Mesendoderm (in vitro differentiated cells): ENCODE measurements around the gene SVIL.

Source experiments
- DNase-seq: peaks from one replicate; pipeline ENCODE4 v3.0.0; 2013
- H2AK5ac ChIP-seq: 2 replicates; pipeline ENCODE4 v1.6.1; 2013; ENCODE audit warnings: low read length, inconsistent platforms
- H2BK120ac ChIP-seq: 2 replicates; pipeline ENCODE4 v1.6.1; 2013; ENCODE audit warnings: low read depth, mild to moderate bottlenecking, low read length, moderate library complexity, mixed read lengths
- H2BK15ac ChIP-seq: replicated peaks from 2 replicates; pipeline ENCODE4 v1.6.1; 2013; ENCODE audit warnings: low read depth, mild to moderate bottlenecking, moderate library complexity
- H2BK5ac ChIP-seq: 2 replicates; pipeline ENCODE4 v1.6.1; 2013; ENCODE audit warnings: low read length, inconsistent platforms
- H3K18ac ChIP-seq: 2 replicates; pipeline ENCODE4 v1.6.1; 2013; ENCODE audit warnings: mild to moderate bottlenecking, low read length, mixed read lengths
- H3K23ac ChIP-seq: one replicate; pipeline ENCODE4 v1.6.1; 2013; ENCODE audit warnings: low read length
- H3K27ac ChIP-seq: 2 replicates; pipeline ENCODE4 v1.5.1; 2013; ENCODE audit warnings: low read depth, mild to moderate bottlenecking, inconsistent platforms, low read length, moderate library complexity
- H3K27me3 ChIP-seq: 2 replicates; pipeline ENCODE4 v1.6.1; 2013; ENCODE audit warnings: low read length, control low read depth, mild to moderate bottlenecking, inconsistent platforms; ENCODE audit not compliant: insufficient read depth, poor library complexity
- H3K36me3 ChIP-seq: 2 replicates; pipeline ENCODE4 v1.6.1; 2013; ENCODE audit warnings: low read length, inconsistent platforms; ENCODE audit not compliant: control insufficient read depth, insufficient read depth
- H3K4ac ChIP-seq: one replicate; pipeline ENCODE4 v1.6.1; 2013; ENCODE audit warnings: low read depth, mild to moderate bottlenecking, low read length, moderate library complexity
- H3K4me1 ChIP-seq: 2 replicates; pipeline ENCODE4 v1.6.1; 2013; ENCODE audit warnings: low read depth, low read length, inconsistent platforms; ENCODE audit not compliant: control insufficient read depth
- H3K4me2 ChIP-seq: 2 replicates; pipeline ENCODE4 v1.6.1; 2013; ENCODE audit warnings: low read length
- H3K4me3 ChIP-seq: 2 replicates; pipeline ENCODE4 v1.5.1; 2013; ENCODE audit warnings: mild to moderate bottlenecking, low read length
- H3K56ac ChIP-seq: one replicate; pipeline ENCODE4 v1.6.1; 2013; ENCODE audit warnings: low read length
- H3K79me1 ChIP-seq: 2 replicates; pipeline ENCODE4 v1.6.1; 2013; ENCODE audit warnings: low read length, inconsistent platforms
- H3K79me2 ChIP-seq: 2 replicates; pipeline ENCODE4 v1.6.1; 2013; ENCODE audit warnings: mild to moderate bottlenecking, low read length; ENCODE audit not compliant: control insufficient read depth, insufficient read depth
- H3K9ac ChIP-seq: 2 replicates; pipeline ENCODE4 v1.6.1; 2013; ENCODE audit warnings: low read length, inconsistent platforms
- H4K5ac ChIP-seq: one replicate; pipeline ENCODE4 v1.6.1; 2013; ENCODE audit warnings: low read length
- H4K8ac ChIP-seq: one replicate; pipeline ENCODE4 v1.6.1; 2013; ENCODE audit warnings: low read depth, mild to moderate bottlenecking, control low read depth, low read length, moderate library complexity
- WGBS: extraction: QIAGEN DNeasy Blood & Tissue Kit; methylation state at CpG from one replicate; pipeline ENCODE4 v1.1.7; 2013; ENCODE audit warnings: low lambda C conversion rate, missing lambda C conversion rate; ENCODE audit not compliant: insufficient coverage; ENCODE audit errors: extremely low coverage; 5-methylcytosine and 5-hydroxymethylcytosine counted together

Gene SVIL

DNA sequence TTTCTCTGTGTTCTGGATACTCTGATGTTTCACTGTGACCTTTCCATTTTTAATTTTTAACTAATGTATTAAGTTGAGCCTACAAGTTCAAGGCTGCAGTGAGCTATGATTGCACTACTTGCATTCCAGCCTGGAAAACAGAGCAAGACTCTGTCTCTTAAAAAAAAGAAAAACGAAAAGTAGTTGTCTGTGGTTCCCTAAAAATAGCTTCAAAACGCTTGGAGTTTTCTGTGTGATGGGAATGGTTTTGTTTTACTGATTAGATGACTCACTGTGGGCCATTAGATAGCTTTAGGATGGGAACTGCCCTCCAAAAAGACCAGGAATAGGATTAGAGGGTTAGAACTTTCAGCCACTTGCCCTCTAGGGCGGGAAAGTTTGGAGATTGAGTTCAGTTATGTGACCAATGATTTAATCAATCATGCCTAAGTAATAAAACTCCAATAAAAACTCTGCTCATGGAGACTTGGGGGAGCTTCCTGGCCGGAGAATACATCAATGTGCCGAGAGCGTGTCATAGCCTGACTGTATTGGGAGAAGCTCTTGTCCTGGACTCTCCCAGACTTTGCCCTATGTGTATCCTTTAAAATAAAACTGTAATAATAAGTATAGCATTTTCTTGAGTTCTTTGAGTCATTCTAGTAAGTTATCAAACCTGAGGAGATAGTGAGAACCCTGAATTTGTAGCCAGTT, 198.8 kb downstream of the SVIL start:
- DNase-seq = no peak
- no peaks in the 10 kb centered on the region for H3K36me3 ChIP-seq
- no peaks in the 10 kb centered on the region for H3K4me1 ChIP-seq
- H3K4ac ChIP-seq = no peak overlapping the region
- H3K18ac ChIP-seq = no peak overlapping the region
- no peak overlapping the region for H3K56ac ChIP-seq
- no peak overlapping the region for H2AK5ac ChIP-seq
- H4K5ac ChIP-seq = no peak overlapping the region
- H2BK15ac ChIP-seq = no peak overlapping the region
- no peak overlapping the region for H4K8ac ChIP-seq
- no peaks in the 10 kb centered on the region for H3K79me2 ChIP-seq
- WGBS = no CpG with 5 or more reads among the region's 6 CpGs
- no peak overlapping the region for H3K9ac ChIP-seq
- H3K79me1 ChIP-seq = no peaks in the 10 kb centered on the region
- H3K27ac ChIP-seq = no peak overlapping the region
- H2BK5ac ChIP-seq = no peak overlapping the region
- no peak overlapping the region for H3K4me3 ChIP-seq
- H3K27me3 ChIP-seq = no peaks in the 10 kb centered on the region
- H2BK120ac ChIP-seq = no peak overlapping the region
- no peak overlapping the region for H3K4me2 ChIP-seq
- no peak overlapping the region for H3K23ac ChIP-seq

- H4K5ac ChIP-seq = no peak overlapping the region
- H3K9ac ChIP-seq = no peak overlapping the region
- no peak overlapping the region for H3K4me3 ChIP-seq
- H2BK5ac ChIP-seq = no peak overlapping the region
- H3K79me2 ChIP-seq = no peaks in the 10 kb centered on the region
- no peak overlapping the region for H2AK5ac ChIP-seq
- H3K79me1 ChIP-seq = no peaks in the 10 kb centered on the region
- no peaks in the 10 kb centered on the region for H3K27me3 ChIP-seq
- H3K36me3 ChIP-seq = no peaks in the 10 kb centered on the region
- no peak overlapping the region for H3K18ac ChIP-seq
- H3K4ac ChIP-seq = no peak overlapping the region
- H3K27ac ChIP-seq = no peak overlapping the region
- no peak overlapping the region for H3K4me2 ChIP-seq
- no peak for DNase-seq
- no peak overlapping the region for H2BK15ac ChIP-seq
- H3K56ac ChIP-seq = no peak overlapping the region
- no peak overlapping the region for H4K8ac ChIP-seq
- H3K4me1 ChIP-seq = no peaks in the 10 kb centered on the region
- H3K23ac ChIP-seq = no peak overlapping the region
- H2BK120ac ChIP-seq = no peak overlapping the region
These were observed 200.7 kb downstream of the SVIL start for GRCh38 chr10:29434111-29434510.

- H3K4me3 ChIP-seq = no peak overlapping the region
- no peaks in the 10 kb centered on the region for H3K4me1 ChIP-seq
- no peak overlapping the region for H2AK5ac ChIP-seq
- no CpG with 5 or more reads among the region's 1 CpG for WGBS
- no peak for DNase-seq
- H3K18ac ChIP-seq = no peak overlapping the region
- no peak overlapping the region for H3K23ac ChIP-seq
- H3K56ac ChIP-seq = no peak overlapping the region
- H2BK120ac ChIP-seq = no peak overlapping the region
- H3K4me2 ChIP-seq = no peak overlapping the region
- H3K79me1 ChIP-seq = no peaks in the 10 kb centered on the region
- no peaks in the 10 kb centered on the region for H3K36me3 ChIP-seq
- H4K8ac ChIP-seq = no peak overlapping the region
- H3K27me3 ChIP-seq = no peaks in the 10 kb centered on the region
- no peak overlapping the region for H3K9ac ChIP-seq
- no peaks in the 10 kb centered on the region for H3K79me2 ChIP-seq
- no peak overlapping the region for H3K27ac ChIP-seq
- H3K4ac ChIP-seq = no peak overlapping the region
- H2BK15ac ChIP-seq = no peak overlapping the region
- no peak overlapping the region for H2BK5ac ChIP-seq
- H4K5ac ChIP-seq = no peak overlapping the region
These were observed 203.1 kb downstream of the SVIL start for GRCh38 chr10:29431711-29432110.

- no peak overlapping the region for H4K5ac ChIP-seq
- H4K8ac ChIP-seq = no peak overlapping the region
- no CpG with 5 or more reads among the region's 4 CpGs for WGBS
- no peak overlapping the region for H3K4me3 ChIP-seq
- no peak overlapping the region for H3K4ac ChIP-seq
- H3K56ac ChIP-seq = no peak overlapping the region
- no peak for DNase-seq
- no peaks in the 10 kb centered on the region for H3K79me2 ChIP-seq
- H3K27ac ChIP-seq = no peak overlapping the region
- no peak overlapping the region for H2BK5ac ChIP-seq
- H3K27me3 ChIP-seq = no peaks in the 10 kb centered on the region
- no peak overlapping the region for H2AK5ac ChIP-seq
- H3K79me1 ChIP-seq = no peaks in the 10 kb centered on the region
- no peaks in the 10 kb centered on the region for H3K36me3 ChIP-seq
- H2BK15ac ChIP-seq = no peak overlapping the region
- H3K18ac ChIP-seq = no peak overlapping the region
- H3K23ac ChIP-seq = no peak overlapping the region
- no peaks in the 10 kb centered on the region for H3K4me1 ChIP-seq
- H2BK120ac ChIP-seq = no peak overlapping the region
- H3K9ac ChIP-seq = no peak overlapping the region
- no peak overlapping the region for H3K4me2 ChIP-seq
These were observed 204.7 kb downstream of the SVIL start for GRCh38 chr10:29430101-29430500.

- no peak for DNase-seq
- no peak overlapping the region for H2AK5ac ChIP-seq
- no peak overlapping the region for H4K5ac ChIP-seq
- H3K27me3 ChIP-seq = no peaks in the 10 kb centered on the region
- WGBS = no CpG with 5 or more reads among the region's 8 CpGs
- H2BK5ac ChIP-seq = no peak overlapping the region
- H4K8ac ChIP-seq = no peak overlapping the region
- H3K4me1 ChIP-seq = no peaks in the 10 kb centered on the region
- no peak overlapping the region for H3K56ac ChIP-seq
- no peaks in the 10 kb centered on the region for H3K79me2 ChIP-seq
- H3K4ac ChIP-seq = no peak overlapping the region
- H3K9ac ChIP-seq = no peak overlapping the region
- no peak overlapping the region for H3K18ac ChIP-seq
- H3K27ac ChIP-seq = no peak overlapping the region
- no peak overlapping the region for H3K4me3 ChIP-seq
- no peak overlapping the region for H2BK15ac ChIP-seq
- H2BK120ac ChIP-seq = no peak overlapping the region
- H3K36me3 ChIP-seq = no peaks in the 10 kb centered on the region
- no peaks in the 10 kb centered on the region for H3K79me1 ChIP-seq
- H3K4me2 ChIP-seq = no peak overlapping the region
- H3K23ac ChIP-seq = no peak overlapping the region
These were observed 206.3 kb downstream of the SVIL start for GRCh38 chr10:29428486-29428885.

DNA sequence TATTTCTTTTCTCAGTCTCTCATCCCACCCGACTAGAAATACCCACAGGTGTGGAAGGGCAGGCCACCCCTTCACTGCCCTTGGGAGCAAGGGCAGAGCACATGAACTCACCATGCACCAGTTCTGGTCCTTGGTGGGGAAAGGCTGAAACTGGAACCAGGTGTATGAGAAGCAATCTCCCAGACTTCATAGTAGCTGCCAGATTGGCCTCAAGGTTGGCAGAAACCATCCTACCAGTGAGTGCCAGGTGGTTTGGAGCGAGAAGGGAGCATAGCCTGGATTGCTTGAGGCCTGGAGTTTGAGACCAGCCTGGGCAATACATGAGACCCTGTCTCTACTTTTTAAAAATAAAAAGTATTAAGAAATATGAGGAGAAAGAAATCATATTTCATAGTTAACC, 207.1 kb downstream of the SVIL start:
- Histone ChIP-seq H3K4me2 (no peak overlapping the region), H3K79me1 (no peaks in the 10 kb centered on the region), H4K8ac (no peak overlapping the region), H4K5ac (no peak overlapping the region), H3K23ac (no peak overlapping the region), H2BK120ac (no peak overlapping the region), H3K79me2 (no peaks in the 10 kb centered on the region), H2BK15ac (no peak overlapping the region), H3K56ac (no peak overlapping the region), H2AK5ac (no peak overlapping the region), H3K4me1 (no peaks in the 10 kb centered on the region), H3K27ac (no peak overlapping the region), H3K18ac (no peak overlapping the region), H3K4me3 (no peak overlapping the region), H3K27me3 (no peaks in the 10 kb centered on the region), H3K36me3 (no peaks in the 10 kb centered on the region), H3K4ac (no peak overlapping the region), H2BK5ac (no peak overlapping the region), H3K9ac (no peak overlapping the region)
- DNase-seq = no peak
- no CpG with 5 or more reads among the region's 2 CpGs for WGBS
